DND-41 (cell line): ENCODE data around the gene SNAPC4.

Source experiments
- CTCF ChIP-seq: IDR thresholded peaks from 2 replicates; pipeline ENCODE4 v1.5.1; 2012; ENCODE audit warnings: borderline replicate concordance, low read length, moderate library complexity, mild to moderate bottlenecking; ENCODE audit not compliant: poor library complexity, severe bottlenecking; ENCODE audit errors: extremely low read depth
- EZH2 ChIP-seq: IDR thresholded peaks from 3 replicates; pipeline ENCODE4 v1.6.1; 2012; ENCODE audit warnings: borderline replicate concordance, low read depth, mild to moderate bottlenecking, moderate library complexity, low read length, inconsistent platforms; ENCODE audit not compliant: severe bottlenecking

- TF ChIP-seq EZH2 (no peak), CTCF (no peak)
Measured at GRCh38 chr9:136363949-136364748, 35.8 kb downstream of the SNAPC4 start.
